ENCODE data around the gene TFDP1.

DNA sequence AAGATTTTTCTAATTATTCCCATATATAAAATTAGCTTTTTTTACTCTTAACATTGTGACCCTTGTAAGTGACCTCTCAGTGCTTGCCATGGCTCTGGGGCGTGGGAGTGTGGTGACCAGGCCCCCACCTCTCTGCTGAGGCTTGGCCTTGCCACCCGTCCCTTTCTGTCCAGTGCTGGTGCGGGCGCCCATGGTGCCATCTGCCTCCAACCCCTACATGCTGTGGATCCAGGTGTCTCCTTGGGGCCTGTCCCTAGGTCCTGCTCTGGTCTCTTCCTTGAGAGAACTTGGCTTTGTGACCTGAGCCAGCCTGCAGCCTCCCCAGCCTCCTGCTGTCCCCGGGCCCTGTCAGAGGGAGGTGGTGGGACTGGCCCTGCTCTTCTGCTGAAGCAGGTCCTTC is 27.4 kb downstream of the TFDP1 start:
- TF ChIP-seq, protein P1, sequence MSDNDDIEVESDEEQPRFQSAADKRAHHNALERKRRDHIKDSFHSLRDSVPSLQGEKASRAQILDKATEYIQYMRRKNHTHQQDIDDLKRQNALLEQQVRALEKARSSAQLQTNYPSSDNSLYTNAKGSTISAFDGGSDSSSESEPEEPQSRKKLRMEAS (IDR thresholded peaks at IDR 0.05): no peak
- TF ChIP-seq TCF12 (IDR thresholded peaks at IDR 0.05; ENCODE audit: low read depth) (no peak), CEBPB (IDR thresholded peaks at IDR 0.05) (no peak), TEAD4 (IDR thresholded peaks at IDR 0.05) (no peak)
